GM21423 (cell line): ENCODE data around the gene GCSAM.
"Not testable (repeated sequence)": the region's sequence is repeated elsewhere in the genome, so short reads cannot be mapped to it uniquely, and the experiment has no call there.

ENCODE experiments used
- ATAC-seq: cut with Tn5 transposase; IDR thresholded peaks from one replicate; pipeline ENCODE4 v1.9.1; 2021; ENCODE audit warnings: mild to moderate bottlenecking, moderate library complexity; ENCODE audit not compliant: unreplicated experiment

Gene GCSAM

DNA sequence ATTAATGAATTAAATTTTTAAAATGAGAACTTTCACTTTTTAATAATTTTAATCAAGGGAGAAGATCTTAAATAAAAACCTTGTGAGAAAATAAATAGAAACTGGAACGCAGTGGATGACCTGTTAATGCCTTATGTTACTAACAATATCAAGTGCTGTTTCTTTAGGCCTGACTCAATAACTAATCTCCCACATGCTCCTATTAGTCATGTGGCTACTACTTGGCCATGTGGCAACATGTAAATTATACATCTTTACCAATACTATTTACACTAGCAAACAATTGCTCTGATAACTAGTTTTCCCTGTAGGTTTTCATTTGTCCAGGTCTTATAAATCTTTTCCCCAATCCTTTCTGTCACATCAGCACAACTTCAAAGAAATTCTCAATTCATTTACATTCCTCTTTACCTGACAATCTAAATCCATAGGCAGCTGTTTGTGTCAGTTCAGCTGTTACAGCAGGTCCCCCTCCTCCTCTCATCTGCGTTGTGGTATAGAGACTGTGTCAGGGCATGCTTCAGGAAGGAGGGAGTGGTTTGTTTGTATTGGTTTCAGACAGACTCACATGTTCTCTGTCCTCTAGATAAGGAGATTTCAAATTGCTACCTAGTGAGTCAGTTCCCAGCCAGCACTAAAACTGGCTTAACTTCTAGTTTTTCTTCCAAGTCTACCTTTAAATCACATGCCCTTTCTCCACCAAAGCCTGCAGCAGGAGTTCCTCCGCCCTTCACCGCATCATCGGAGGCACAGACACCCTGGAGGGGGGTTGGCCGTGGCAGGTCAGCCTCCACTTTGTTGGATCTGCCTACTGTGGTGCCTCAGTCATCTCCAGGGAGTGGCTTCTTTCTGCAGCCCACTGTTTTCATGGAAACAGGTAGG lies 58.2 kb downstream of the GCSAM start:
- ATAC-seq: no peak

GRCh38 chr3:112074006-112074405 lies 59.0 kb downstream of the GCSAM start:
- ATAC-seq: no peak

- not testable (repeated sequence) for ATAC-seq
Observed at GRCh38 chr3:112072387-112073060, 60.5 kb downstream of the GCSAM start.
